NCI-H1930 (cell line): ENCODE measurements around the gene PROX1.

Experiments
- DNase-seq, 2 experiments: peaks; one replicate each; lab custom pipeline; 2025; lab: John Stamatoyannopoulos, UW

The PROX1 gene

GRCh38 chr1:213987927-213988506, at the start of gene PROX1:
PROX1 (plus strand) TSS chr1:213987973; CDS start chr1:213996536, 8,563 bp downstream.
- DNase-seq: peak; percentile 76 to 79

GRCh38 chr1:213938776-213939175, 49.0 kb upstream of the PROX1 start:
- no peak for DNase-seq

- no peak for DNase-seq
These were observed 47.9 kb upstream of the PROX1 start for GRCh38 chr1:213939888-213940287.

GRCh38 chr1:213940947-213941346, 46.8 kb upstream of the PROX1 start:
- no peak for DNase-seq

GRCh38 chr1:213942061-213942460, 45.7 kb upstream of the PROX1 start:
- no peak for DNase-seq

DNA sequence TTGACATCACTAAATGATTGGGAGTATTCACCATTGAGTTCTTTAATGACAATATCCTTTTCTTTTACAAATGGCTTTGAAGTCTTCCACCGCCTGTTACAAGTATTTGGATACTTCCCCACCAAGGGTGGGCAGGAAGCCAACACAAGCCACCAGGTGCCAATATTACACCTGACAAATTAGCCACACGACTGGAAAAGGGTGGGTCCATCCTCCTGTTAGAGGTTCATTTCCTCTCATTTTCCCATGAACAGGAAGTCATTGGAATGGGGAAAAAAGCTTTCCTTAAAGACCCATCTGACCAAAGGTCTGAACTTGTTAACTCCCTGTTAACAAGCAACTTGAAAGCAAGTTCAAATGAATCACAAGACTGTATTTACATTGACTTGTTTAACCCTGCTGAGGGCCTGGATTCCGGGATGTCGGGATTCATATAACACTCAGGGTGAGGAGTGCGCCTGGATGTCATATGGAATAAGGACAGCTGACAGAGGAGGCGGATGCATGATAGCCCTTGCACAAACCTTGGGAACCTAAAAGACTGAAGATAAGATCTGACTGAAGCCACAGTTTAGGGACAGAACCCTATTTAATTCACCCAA, 40.5 kb upstream of the PROX1 start:
- DNase-seq: no peak

- DNase-seq: no peak
These were observed 35.9 kb upstream of the PROX1 start for GRCh38 chr1:213951876-213952275.

DNA sequence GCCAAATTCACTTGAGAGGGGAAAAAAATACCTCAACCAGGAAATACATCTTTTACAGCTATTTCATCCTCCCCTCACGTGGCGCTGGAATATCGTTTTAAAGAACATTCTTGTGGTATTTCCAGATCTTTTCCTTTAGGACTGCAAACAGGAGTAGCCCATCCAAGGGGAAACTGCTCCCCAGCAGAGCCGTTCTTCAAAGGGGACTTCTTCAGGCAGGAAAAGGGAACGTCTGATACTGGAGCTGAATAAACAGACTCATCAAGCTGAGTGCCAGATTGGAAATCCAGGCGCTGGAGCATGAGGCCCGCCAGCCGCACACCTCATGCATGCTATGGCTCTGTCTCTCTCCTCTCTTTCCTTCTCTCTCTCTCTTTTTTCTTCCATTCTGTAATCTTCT, 34.0 kb upstream of the PROX1 start:
- no peak for DNase-seq

- no peak for DNase-seq
These were observed 31.4 kb upstream of the PROX1 start for GRCh38 chr1:213956295-213956770.

- no peak for DNase-seq
These were observed 29.4 kb upstream of the PROX1 start for GRCh38 chr1:213958346-213958745.

DNA sequence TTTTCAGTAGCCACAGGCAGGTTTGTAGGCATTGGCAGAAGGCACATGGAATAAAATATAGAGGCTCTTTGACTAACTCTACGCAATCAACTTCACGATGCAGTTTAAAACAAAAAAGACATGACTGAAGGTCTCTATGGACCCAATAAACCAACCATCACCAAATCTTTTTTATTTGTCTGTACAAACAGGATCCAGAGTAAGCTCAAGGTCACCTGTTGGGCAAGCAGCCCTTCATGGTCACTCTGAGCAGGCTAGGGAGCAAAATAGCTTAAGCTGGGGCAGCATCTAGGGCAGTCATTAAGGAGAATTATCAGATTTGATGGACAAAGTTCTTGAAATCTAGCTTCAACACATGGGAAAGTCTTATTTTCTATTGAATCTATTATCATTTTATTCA, 26.8 kb upstream of the PROX1 start:
- DNase-seq: no peak

GRCh38 chr1:213962508-213962907, 25.3 kb upstream of the PROX1 start:
- no peak for DNase-seq

DNA sequence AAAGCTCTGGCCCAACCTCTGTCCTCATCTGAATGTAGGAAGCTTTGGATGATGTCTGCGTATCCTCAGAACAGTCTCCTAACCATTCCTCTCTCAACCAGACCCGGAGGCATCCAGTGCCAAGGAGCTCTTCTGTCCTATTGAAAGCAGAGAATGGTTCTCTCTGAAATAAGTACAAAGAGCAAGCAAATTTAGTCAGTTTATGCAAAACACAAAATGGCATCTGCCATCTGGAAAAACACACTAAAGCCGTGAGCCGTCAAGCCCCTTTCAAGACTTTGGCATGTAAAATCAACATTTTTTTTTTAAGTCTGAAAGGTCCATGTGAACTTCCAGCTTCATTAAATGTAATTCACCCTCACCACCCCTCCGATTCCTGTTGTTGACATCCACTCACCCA, 21.7 kb upstream of the PROX1 start:
- DNase-seq: no peak

DNA sequence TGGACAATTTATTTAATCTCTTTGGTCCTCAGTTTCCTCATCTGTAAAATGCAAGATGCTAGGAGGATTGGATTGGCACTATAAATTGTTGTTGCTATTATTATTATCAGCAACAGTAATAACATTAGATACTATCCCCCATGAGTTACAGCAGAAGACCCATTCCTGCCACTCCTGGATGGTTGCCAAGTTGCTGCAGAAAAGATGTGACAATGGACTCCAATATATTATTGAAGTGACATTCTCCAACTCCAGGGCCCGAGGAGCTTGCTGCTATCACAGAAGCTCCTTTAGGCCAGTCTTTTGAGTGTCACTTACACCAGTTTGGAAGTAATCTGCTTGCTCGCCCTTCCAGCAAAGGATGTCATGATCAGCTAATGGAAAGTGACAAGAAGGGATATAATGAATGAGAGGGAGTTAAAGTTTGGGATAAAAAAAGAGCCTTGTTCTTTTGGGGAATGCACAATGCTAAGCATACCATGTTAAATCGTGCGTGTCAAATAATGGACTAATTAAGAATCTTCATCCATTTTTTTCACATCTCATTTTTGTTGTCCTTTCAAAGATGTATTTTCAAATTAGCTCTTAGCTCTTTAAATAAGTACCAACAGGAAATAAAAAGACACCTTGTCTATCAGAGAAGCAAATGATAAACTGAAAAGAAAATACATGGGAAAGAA, 19.5 kb upstream of the PROX1 start:
- DNase-seq: no peak

DNA sequence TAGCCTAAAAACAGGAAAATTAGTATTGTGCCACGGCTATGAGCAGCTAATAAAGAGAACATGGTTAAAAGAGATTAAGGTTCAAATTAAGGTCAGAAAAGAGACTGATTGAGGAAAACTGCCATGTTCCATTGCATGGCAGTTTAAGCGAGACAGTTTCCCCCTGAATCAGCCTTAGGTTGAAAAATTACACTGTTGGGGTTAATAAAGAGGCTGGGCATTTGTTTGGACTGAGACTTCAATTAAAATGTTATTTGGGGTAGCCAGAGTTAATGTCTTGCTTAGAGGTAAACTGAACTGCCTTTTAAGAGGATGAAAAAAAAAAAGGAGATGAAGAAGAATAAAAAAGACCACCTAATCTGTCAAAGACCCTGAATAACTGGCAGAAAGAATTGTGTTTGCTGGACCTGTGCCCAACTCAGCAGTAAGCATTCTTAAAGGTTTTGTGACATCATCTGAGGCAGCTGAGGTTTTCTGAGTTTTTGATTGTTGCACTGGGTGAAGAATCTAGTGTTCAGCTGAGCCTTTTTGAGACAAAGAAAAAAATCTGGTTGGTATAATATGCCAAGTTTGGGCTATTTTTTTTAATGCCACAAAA, 17.7 kb upstream of the PROX1 start:
- DNase-seq: no peak

DNA sequence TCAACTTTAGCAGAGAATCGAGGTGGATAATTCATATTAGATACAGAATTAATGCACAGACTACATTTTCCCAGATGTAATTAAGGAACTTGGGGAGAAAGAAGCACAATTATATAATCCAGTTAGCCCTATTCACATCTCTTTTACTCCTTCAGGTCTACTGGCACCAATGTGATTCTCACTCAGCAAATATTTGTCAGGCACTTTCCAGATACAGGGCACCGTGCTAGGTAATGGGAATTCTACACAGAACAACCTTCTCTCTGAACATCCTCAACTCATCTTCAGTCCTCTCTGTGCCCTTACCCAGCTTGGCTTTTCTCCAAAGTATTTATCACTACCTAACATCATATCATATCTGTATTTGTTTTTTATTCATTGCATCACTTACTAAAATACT, 15.6 kb upstream of the PROX1 start:
- DNase-seq: no peak

GRCh38 chr1:213973129-213973528, 14.6 kb upstream of the PROX1 start:
- no peak for DNase-seq

DNA sequence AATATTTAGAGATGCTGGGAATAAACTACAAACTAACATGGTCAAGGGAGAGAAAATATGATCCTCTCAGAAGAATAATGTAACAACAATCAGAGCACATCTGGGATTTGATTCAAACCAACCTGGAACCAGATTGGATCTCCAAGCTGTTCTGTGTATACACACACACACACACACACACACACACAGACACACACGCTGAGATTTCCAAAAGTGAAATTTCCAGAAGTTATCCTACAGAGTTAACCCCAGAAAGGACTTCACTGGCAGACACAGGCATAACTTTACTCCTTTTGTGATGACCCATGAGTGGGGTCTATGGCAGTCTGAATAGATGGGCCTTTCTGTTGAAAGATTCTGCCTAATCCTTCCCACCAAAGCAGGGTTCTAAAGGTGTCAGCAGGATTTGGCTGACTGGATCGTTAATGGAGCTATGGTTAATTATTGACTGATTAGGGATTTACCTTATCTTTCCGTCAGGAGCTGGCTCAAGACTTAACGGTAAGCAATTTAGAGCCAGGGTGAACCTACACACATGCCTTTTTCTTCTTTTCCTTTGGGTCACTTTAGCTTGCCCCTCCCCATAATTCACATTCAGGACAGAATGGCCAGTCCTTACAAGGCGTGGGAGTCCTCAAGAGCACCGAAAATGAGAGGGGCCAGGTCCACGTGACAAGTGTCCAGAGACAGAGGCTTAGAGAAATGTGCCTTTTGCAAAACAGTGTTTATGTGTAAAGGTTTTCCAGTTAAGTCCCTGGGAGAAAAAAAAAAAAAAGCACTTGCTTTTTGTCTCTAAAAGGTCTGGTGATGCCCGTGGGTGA, 10.9 kb upstream of the PROX1 start:
- DNase-seq: no peak

GRCh38 chr1:213977486-213977842, 10.3 kb upstream of the PROX1 start:
- DNase-seq: no peak

GRCh38 chr1:213977909-213978308, 9.9 kb upstream of the PROX1 start:
- no peak for DNase-seq

GRCh38 chr1:213979751-213980586, 7.8 kb upstream of the PROX1 start:
- DNase-seq: no peak
